ENCODE results near the gene ZBTB39.

- TF ChIP-seq CTCF (IDR thresholded peaks at IDR 0.05; ENCODE audit: low read depth, low read length, missing input control) (no peak), EGR1 (IDR thresholded peaks at IDR 0.05; ENCODE audit: low read depth in 2 of 2) (no peak), REST (IDR thresholded peaks at IDR 0.05) (no peak), FOXA1 (IDR thresholded peaks at IDR 0.05) (no peak)
- TF ChIP-seq, protein P1, sequence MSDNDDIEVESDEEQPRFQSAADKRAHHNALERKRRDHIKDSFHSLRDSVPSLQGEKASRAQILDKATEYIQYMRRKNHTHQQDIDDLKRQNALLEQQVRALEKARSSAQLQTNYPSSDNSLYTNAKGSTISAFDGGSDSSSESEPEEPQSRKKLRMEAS (IDR thresholded peaks at IDR 0.05) = no peak
These were observed 3.7 kb upstream of the ZBTB39 start for GRCh38 chr12:57009949-57010626.
